ENCODE data around the gene CKMT1B.

GRCh38 chr15:43552986-43553385, 40.8 kb upstream of the CKMT1B start:
- TF ChIP-seq GATA3 (IDR thresholded peaks at IDR 0.05; ENCODE audit: low read depth, low read length) (no peak), GATA2 (IDR thresholded peaks at IDR 0.05; ENCODE audit: low read depth, low read length) (no peak)

All from SH-SY5Y (cell line).